IMR-90 (cell line): ENCODE measurements around the gene HNRNPUL1. TPM values are rescaled to one million over a fixed set of nuclear protein-coding genes. Genes with fewer than 3 reads are reported as not detected.

Experiments used
- ATAC-seq: fragments of 200-7000 bp; cut with Tn5 transposase; 2 replicates; pipeline ENCODE4 v1.9.1; 2020; ENCODE audit warnings: low read depth, mild to moderate bottlenecking, moderate library complexity
- BruUV-seq: library from RNA; stranded (reverse); fragments of 400-500 nt; replicated peaks from 2 replicates; lab custom pipeline; 2021; lab: Mats Ljungman, UMichigan
- CTCF ChIA-PET: fragments of 300-600 bp; formaldehyde crosslinking; extraction: SDS; loops from one replicate; lab custom pipeline; 2021; ENCODE audit warnings: antibody characterized with exemption; lab: Yijun Ruan, JAX
- POLR2A ChIA-PET: fragments of 300-600 bp; sonication (Branson Sonifier 250); formaldehyde crosslinking; loops from one replicate; lab custom pipeline; 2022; ENCODE audit warnings: antibody characterized with exemption; ENCODE audit not compliant: unreplicated experiment; lab: Charles Lee
- DNase-seq: peaks from one replicate; pipeline ENCODE4 v3.0.0; 2013
- H2AFZ ChIP-seq: replicated peaks from 2 replicates; pipeline ENCODE3; 2013; ENCODE audit warnings: low read length, mild to moderate bottlenecking; ENCODE audit not compliant: poor library complexity
- H2AK5ac ChIP-seq: 2 replicates; pipeline ENCODE4 v1.6.1; 2013; ENCODE audit warnings: low read depth, low read length, inconsistent platforms
- H2AK9ac ChIP-seq: replicated peaks from 2 replicates; pipeline ENCODE3; 2013; ENCODE audit warnings: mild to moderate bottlenecking, low read depth, low read length, moderate library complexity; ENCODE audit not compliant: poor library complexity
- H2BK120ac ChIP-seq: 2 replicates; pipeline ENCODE4 v1.6.1; 2013; ENCODE audit warnings: low read depth, low read length, inconsistent platforms
- H2BK15ac ChIP-seq: 3 replicates; pipeline ENCODE4 v1.6.1; 2013; ENCODE audit warnings: low read depth, low read length, inconsistent platforms
- H2BK20ac ChIP-seq: 2 replicates; pipeline ENCODE4 v1.6.1; 2013; ENCODE audit warnings: low read depth, mild to moderate bottlenecking, inconsistent platforms, low read length, moderate library complexity
- H2BK5ac ChIP-seq: 2 replicates; pipeline ENCODE4 v1.6.1; 2013; ENCODE audit warnings: mild to moderate bottlenecking, low read depth, low read length, inconsistent platforms; ENCODE audit not compliant: poor library complexity, severe bottlenecking
- H3K14ac ChIP-seq: replicated peaks from 2 replicates; pipeline ENCODE4 v1.6.1; 2013; ENCODE audit warnings: low read depth, low read length, inconsistent platforms
- H3K18ac ChIP-seq: 2 replicates; pipeline ENCODE4 v1.6.1; 2013; ENCODE audit warnings: low read depth, low read length, control low read depth
- H3K23ac ChIP-seq: 2 replicates; pipeline ENCODE4 v1.6.1; 2013; ENCODE audit warnings: low read depth, low read length, inconsistent platforms
- H3K27ac ChIP-seq: 2 replicates; pipeline ENCODE4 v1.5.1; 2013; ENCODE audit warnings: mild to moderate bottlenecking, control low read depth, low read length; ENCODE audit not compliant: insufficient read depth
- H3K27me3 ChIP-seq: 2 replicates; pipeline ENCODE4 v1.6.1; 2013; ENCODE audit warnings: low read length; ENCODE audit not compliant: control insufficient read depth, insufficient read depth
- H3K36me3 ChIP-seq: 2 replicates; pipeline ENCODE4 v1.6.1; 2013; ENCODE audit warnings: low read length, mixed read lengths; ENCODE audit not compliant: control insufficient read depth, insufficient read depth
- H3K4ac ChIP-seq: 2 replicates; pipeline ENCODE4 v1.6.1; 2013; ENCODE audit warnings: low read depth, low read length, inconsistent platforms
- H3K4me1 ChIP-seq: 2 replicates; pipeline ENCODE4 v1.6.1; 2013; ENCODE audit warnings: low read length, mixed read lengths; ENCODE audit not compliant: control insufficient read depth, insufficient read depth
- H3K4me2 ChIP-seq: 2 replicates; pipeline ENCODE4 v1.6.1; 2013; ENCODE audit warnings: low read depth, mild to moderate bottlenecking, control low read depth, low read length, moderate library complexity
- H3K4me3 ChIP-seq: 2 replicates; pipeline ENCODE4 v1.5.1; 2013; ENCODE audit warnings: low read depth, mild to moderate bottlenecking, control low read depth, low read length, moderate library complexity; ENCODE audit not compliant: insufficient read depth
- H3K56ac ChIP-seq: 2 replicates; pipeline ENCODE4 v1.6.1; 2013; ENCODE audit warnings: low read length, inconsistent platforms; ENCODE audit not compliant: insufficient read depth; ENCODE audit errors: extremely low read depth
- H3K79me1 ChIP-seq, 2 experiments: 2 replicates each; pipeline ENCODE4 v1.6.1; 2013; ENCODE audit warnings: low read length in 2 of 2, inconsistent platforms in 1 of 2, low read depth in 1 of 2
- H3K9ac ChIP-seq: 2 replicates; pipeline ENCODE4 v1.6.1; 2013; ENCODE audit warnings: low read depth, low read length, control low read depth
- H3K9me1 ChIP-seq: 2 replicates; pipeline ENCODE4 v1.6.1; 2013; ENCODE audit warnings: low read length, inconsistent platforms; ENCODE audit not compliant: insufficient read depth
- H3K9me3 ChIP-seq: 2 replicates; pipeline ENCODE4 v1.6.1; 2013; ENCODE audit warnings: low read length; ENCODE audit not compliant: control insufficient read depth, insufficient read depth
- H4K20me1 ChIP-seq: 2 replicates; pipeline ENCODE4 v1.6.1; 2013; ENCODE audit warnings: low read length, inconsistent platforms; ENCODE audit not compliant: insufficient read depth
- H4K5ac ChIP-seq: 2 replicates; pipeline ENCODE4 v1.6.1; 2013; ENCODE audit warnings: mild to moderate bottlenecking, low read depth, low read length, control low read depth
- H4K8ac ChIP-seq, 2 experiments: 2 replicates each; pipeline ENCODE4 v1.6.1; 2013; ENCODE audit warnings: low read depth in 2 of 2, low read length in 2 of 2, control low read depth in 1 of 2, inconsistent platforms in 1 of 2
- H4K91ac ChIP-seq: 2 replicates; pipeline ENCODE4 v1.6.1; 2013; ENCODE audit warnings: low read depth, low read length, inconsistent platforms; ENCODE audit not compliant: insufficient read depth
- BHLHE40 ChIP-seq: fragments of 150-350 bp; IDR thresholded peaks from 2 replicates; pipeline ENCODE4 v1.6.1; 2016; ENCODE audit warnings: mild to moderate bottlenecking, low read depth, low read length
- CEBPB ChIP-seq: IDR thresholded peaks from 2 replicates; pipeline ENCODE4 v1.6.1; 2012; ENCODE audit warnings: low read depth, low read length, improper control_type of control experiment
- CHD1 ChIP-seq: IDR thresholded peaks from 2 replicates; pipeline ENCODE4 v1.6.1; 2012; ENCODE audit warnings: low read depth, low read length, improper control_type of control experiment
- FOS ChIP-seq: fragments of 150-350 bp; IDR thresholded peaks from 2 replicates; pipeline ENCODE4 v1.6.1; 2016; ENCODE audit warnings: low read depth, low read length
- MAFK ChIP-seq: IDR thresholded peaks from 2 replicates; pipeline ENCODE4 v1.6.1; 2012; ENCODE audit warnings: low read depth, low read length, improper control_type of control experiment
- MAZ ChIP-seq: IDR thresholded peaks from 2 replicates; pipeline ENCODE4 v1.6.1; 2012; ENCODE audit warnings: low read depth, mild to moderate bottlenecking, low read length, improper control_type of control experiment, moderate library complexity, borderline replicate concordance
- POLR2A ChIP-seq: IDR thresholded peaks from 2 replicates; pipeline ENCODE4 v1.6.1; 2012; ENCODE audit warnings: mild to moderate bottlenecking, low read depth, low read length
- RCOR1 ChIP-seq: IDR thresholded peaks from 2 replicates; pipeline ENCODE4 v1.6.1; 2012; ENCODE audit warnings: mild to moderate bottlenecking, low read length, improper control_type of control experiment; ENCODE audit not compliant: insufficient replicate concordance
- RFX5 ChIP-seq: IDR thresholded peaks from 2 replicates; pipeline ENCODE4 v1.8.0; 2012; ENCODE audit warnings: low read depth, mild to moderate bottlenecking, low read length, moderate library complexity
- SMC3 ChIP-seq: fragments of 150-350 bp; IDR thresholded peaks from 2 replicates; pipeline ENCODE4 v1.6.1; 2016; ENCODE audit warnings: low read depth, mild to moderate bottlenecking, antibody characterized with exemption, low read length, moderate library complexity
- WGBS, 2 experiments: methylation state at CpG; one replicate each; pipeline versions ENCODE4 v1.1.5 to v1.1.7; 2013; ENCODE audit warnings: missing lambda C conversion rate in 2 of 2; ENCODE audit not compliant: insufficient read length in 1 of 2; ENCODE audit errors: extremely low coverage in 2 of 2; 5-methylcytosine and 5-hydroxymethylcytosine counted together
- dilution Hi-C: fragments of 300-500 bp; cut with HindIII; formaldehyde crosslinking; loops from one replicate; pipeline ENCODE4 v1.14.3; 2018; ENCODE audit warnings: low sequenced_read_pairs; ENCODE audit not compliant: unreplicated experiment
- in situ Hi-C: fragments of 300-500 bp; cut with MboI; formaldehyde crosslinking; loops from 3 replicates; pipeline ENCODE4 v1.14.3; 2019; ENCODE audit warnings: low sequenced_read_pairs, inconsistent platforms, mixed read lengths
- intact Hi-C: fragments of 100-400 bp; cut with micrococcal nuclease; formaldehyde crosslinking; loops from 2 replicates; pipeline ENCODE4 v1.10.0; 2022
- polyA plus RNA-seq, 3 experiments: library from polyadenylated mRNA; depleted of rRNA; stranded (reverse); fragments of >200 nt; gene quantifications; 2 replicates each; pipeline ENCODE4 v1.2.3, GENCODE V29; 2012; ENCODE audit warnings: low replicate concordance in 1 of 3
- total RNA-seq: library from RNA; depleted of rRNA; stranded (reverse); fragments of >200 nt; gene quantifications from 2 replicates; pipeline ENCODE4 v1.2.3, GENCODE V29; 2012

The HNRNPUL1 gene
- total and polyA plus RNA-seq, 2 of the 4 experiments (the other 2 are of a cell fraction) = 50.7 to 67.3 TPM

- no peaks in the 10 kb centered on the region for H3K27me3 ChIP-seq
- H3K4me2 ChIP-seq = no peak overlapping the region
- no peak overlapping the region for H3K23ac ChIP-seq
- H4K8ac ChIP-seq = no peak overlapping the region
- no TSS peak for BruUV-seq
- H2AK9ac ChIP-seq = no peak overlapping the region
- peaks cover 19 to 44% of the 10 kb centered on the region in 2 experiments for H3K79me1 ChIP-seq
- H4K91ac ChIP-seq = no peak overlapping the region
- WGBS, 2 experiments = no CpG with 5 or more reads among the region's 3 CpGs
- no peak overlapping the region for H3K27ac ChIP-seq
- H3K9me3 ChIP-seq = no peaks in the 10 kb centered on the region
- H2BK120ac ChIP-seq = no peak overlapping the region
- H2BK15ac ChIP-seq = no peak overlapping the region
- peaks cover 68% of the 10 kb centered on the region for H3K36me3 ChIP-seq
- H3K14ac ChIP-seq = no peak overlapping the region
- TF ChIP-seq BHLHE40 (no peak), RCOR1 (no peak), CHD1 (no peak), POLR2A (no peak), RFX5 (no peak), CEBPB (no peak), MAZ (no peak), MAFK (no peak), FOS (no peak), SMC3 (no peak)
- H4K5ac ChIP-seq = no peak overlapping the region
- DNase-seq = no peak
- H2AK5ac ChIP-seq = no peak overlapping the region
- dilution Hi-C loops = no loop called here
- H2AFZ ChIP-seq = no peak overlapping the region
- peaks cover 16% of the 10 kb centered on the region; the same call in 1 of the 2 replicates for H4K20me1 ChIP-seq
- H3K18ac ChIP-seq = no peak overlapping the region
- H2BK20ac ChIP-seq = no peak overlapping the region
- no peak overlapping the region for H3K56ac ChIP-seq
- H3K4ac ChIP-seq = no peak overlapping the region
- no peak overlapping the region for H3K9ac ChIP-seq
- ATAC-seq = no peak
- ChIA-PET CTCF (interaction anchor here (1.5 kb wide), 1 partner anchor 19 kb away, joined by 5 read pairs; no protein-coding TSS in a partner anchor), POLR2A (no interaction called here)
- H3K4me3 ChIP-seq = no peak overlapping the region
- in situ Hi-C loops = no loop called here
- intact Hi-C loops = no loop called here
- no peaks in the 10 kb centered on the region for H3K9me1 ChIP-seq
- no peaks in the 10 kb centered on the region for H3K4me1 ChIP-seq
- H2BK5ac ChIP-seq = no peak overlapping the region
Measured at GRCh38 chr19:41288673-41289530, 24.7 kb downstream of the HNRNPUL1 start.
